ENCODE data around the gene LUZP1.
A peak's percentile ranks its signal among the peaks of the same experiment; 100 is the strongest.

LUZP1 gene

GRCh38 chr1:23188936-23189452 lies 20.3 kb upstream of the LUZP1 start:
- DNase-seq (ENCODE audit: low spot score), result peak; percentile 87

GRCh38 chr1:23188434-23188884 lies 19.8 kb upstream of the LUZP1 start:
- DNase-seq (ENCODE audit: low spot score), result no peak

GRCh38 chr1:23187637-23188036 lies 19.0 kb upstream of the LUZP1 start:
- no peak for DNase-seq (ENCODE audit: low spot score)

GRCh38 chr1:23185381-23185780 lies 16.7 kb upstream of the LUZP1 start:
- DNase-seq (ENCODE audit: low spot score), result no peak

GRCh38 chr1:23184212-23184934 lies 15.7 kb upstream of the LUZP1 start:
- DNase-seq (ENCODE audit: low spot score), result peak; percentile 53

DNA sequence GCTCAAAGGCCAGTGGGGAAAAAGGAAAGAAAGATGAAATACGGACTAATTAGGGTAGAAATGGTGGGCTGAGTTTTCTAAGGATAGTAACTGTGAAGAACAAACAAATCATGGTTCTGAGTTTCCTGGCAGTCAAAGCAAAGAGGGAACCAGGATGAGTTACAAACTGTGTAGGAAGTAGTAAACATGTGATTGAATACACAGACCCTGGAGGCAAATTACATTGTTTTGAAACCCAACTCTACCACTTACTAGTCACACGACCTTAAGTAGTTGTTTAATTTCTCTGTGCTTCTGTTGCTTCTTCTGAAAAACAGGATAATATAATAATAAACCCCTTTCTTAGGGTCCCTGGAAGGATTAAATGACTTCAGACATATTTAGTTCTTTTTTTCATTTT lies 11.2 kb upstream of the LUZP1 start:
- no peak for DNase-seq (ENCODE audit: low spot score)

DNA sequence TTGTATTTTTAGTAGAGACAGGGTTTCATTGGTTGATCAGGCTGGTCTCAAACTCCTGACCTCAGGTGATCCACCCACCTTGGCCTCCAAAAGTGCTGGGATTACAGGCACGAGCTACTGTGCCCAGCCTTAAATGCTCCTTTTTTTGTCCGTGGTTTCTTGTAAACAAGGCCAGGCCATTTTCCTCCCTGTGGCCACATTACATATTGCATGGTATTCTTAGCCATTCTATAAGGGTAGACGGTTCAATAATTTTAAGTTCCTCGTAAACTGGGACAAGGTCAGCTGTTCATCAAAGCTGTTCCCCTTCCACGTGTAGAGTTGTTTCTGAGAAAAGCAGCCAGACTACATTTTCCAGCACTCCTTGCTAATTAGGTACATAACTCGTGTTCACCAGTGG lies 10.3 kb upstream of the LUZP1 start:
- DNase-seq (ENCODE audit: low spot score), result no peak

GRCh38 chr1:23178414-23178813 lies 9.8 kb upstream of the LUZP1 start:
- no peak for DNase-seq (ENCODE audit: low spot score)

DNA sequence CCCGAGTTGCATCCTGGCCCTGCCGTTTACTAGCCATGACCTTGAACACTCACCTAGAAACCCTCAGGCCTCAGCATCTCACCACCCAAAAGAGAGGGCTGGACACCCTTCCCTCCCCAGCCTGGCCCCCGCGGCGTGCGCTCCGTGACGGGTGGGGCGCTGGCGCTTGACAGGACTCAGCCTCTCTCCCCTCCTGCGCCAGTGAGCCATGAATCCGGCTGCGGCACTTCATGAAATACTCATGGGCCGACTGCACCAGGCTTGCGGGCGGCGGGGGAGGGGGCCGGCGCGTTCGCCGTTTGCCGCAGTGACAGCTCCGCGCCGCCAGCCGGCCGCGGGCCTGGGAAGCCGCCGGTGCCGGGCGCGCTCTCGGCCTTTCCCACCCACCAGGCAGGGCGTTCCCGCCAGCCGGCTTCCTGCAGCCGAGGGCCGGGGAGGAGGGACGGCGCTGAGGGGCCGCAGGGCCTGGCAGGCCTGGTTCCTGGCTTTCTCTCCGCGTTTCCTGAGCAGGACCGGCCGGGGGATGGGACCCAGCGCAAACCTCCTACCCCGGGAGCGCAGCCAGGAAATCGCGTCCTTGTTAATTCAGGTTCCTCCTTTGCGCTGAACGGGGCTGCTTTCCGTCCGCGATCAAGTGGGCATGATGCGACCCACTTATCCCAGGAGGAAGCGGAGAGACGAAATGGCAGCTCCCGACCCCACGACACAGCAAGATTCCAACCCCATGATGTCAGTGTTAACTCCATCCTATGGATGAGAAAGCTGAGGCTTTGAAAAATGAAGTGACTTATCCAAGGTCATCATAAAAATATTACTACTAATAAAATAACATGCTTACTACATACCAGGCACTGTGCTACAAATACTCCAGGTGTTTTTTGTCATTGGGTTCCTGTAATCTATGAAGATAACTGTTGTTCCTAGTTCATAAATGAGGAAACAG lies 9.1 kb upstream of the LUZP1 start:
- DNase-seq (ENCODE audit: low spot score), result peak; percentile 89

GRCh38 chr1:23177031-23177430 lies 8.4 kb upstream of the LUZP1 start:
- no peak for DNase-seq (ENCODE audit: low spot score)

DNA sequence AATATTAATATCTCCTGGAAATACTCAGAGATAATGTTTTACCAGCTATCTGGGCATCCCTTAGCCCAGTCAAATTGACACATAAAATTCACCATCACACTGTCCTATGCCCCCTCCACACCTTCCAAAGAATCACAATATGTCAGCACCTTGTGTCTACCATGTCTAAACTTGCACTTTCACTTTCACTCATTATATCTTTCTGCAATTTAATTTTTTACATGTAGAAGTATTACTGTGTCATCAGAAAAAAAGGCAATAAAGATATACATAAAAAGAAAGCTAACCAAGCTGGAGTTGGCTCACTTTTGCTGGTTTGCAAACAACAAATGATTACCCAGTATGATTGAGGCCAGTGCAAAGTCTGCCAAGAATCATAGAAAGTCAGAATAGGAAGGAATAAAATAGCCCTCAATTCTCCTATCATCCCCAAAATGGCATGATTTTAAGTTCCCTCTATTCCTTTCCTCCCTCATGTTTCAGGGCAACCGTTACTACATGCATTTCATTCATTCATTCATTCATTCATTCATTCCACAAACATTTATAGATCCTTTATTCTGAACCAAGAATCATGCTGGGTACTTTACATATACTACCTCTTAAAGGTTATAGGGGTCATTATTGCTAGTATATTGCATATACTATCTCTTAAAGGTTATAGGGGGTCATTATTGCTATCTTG lies 5.9 kb upstream of the LUZP1 start:
- no peak for DNase-seq (ENCODE audit: low spot score)

DNA sequence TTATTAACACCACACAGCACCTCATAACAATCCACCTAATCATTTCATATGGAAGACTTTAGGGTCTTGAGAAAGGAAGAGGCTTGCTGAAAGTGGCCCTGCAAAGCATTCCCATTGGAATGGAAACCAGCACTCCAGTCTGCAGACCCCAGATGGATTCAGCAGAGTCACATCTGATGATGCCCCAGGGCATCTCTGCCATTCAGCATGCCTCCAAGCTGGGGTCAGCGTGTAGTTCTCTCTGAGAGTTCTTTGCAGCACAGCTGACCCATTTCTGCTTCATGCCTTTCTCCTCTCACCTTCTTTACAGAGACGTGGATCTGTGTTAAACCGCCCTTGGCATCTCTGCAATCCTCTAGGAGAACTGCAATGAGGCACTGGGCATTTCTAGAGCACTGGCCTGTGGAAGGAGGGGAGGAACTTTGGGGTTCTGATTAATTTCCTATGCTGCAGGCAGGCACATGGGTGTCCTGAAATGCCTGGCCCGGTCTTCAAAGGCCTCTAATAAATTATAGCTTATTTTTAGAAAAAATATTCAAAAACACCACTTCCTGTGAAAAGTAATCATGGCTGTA lies 2.6 kb upstream of the LUZP1 start:
- DNase-seq (ENCODE audit: low spot score), result no peak

GRCh38 chr1:23169727-23170335 lies 1.2 kb upstream of the LUZP1 start:
- DNase-seq (ENCODE audit: low spot score), result no peak

DNA sequence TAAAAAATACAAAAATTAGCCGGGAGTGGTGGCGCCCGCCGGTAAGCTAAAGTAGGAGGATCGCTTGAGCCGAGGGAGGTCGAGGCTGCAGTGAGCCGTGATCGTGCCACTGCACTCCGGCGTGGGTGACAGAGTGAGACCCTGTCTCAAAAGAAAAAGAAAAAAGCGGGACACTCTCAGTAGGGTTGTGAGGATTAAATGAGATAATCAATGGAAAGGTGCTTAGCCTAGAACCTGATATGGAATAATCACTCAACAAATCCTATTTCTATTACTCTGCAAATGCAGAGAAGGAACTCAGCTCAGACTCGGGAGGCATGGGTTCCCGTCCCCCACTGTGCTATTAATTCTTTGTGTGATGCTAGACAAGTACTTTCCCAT lies 529 bp upstream of the LUZP1 start:
- DNase-seq (ENCODE audit: low spot score), result no peak

DNA sequence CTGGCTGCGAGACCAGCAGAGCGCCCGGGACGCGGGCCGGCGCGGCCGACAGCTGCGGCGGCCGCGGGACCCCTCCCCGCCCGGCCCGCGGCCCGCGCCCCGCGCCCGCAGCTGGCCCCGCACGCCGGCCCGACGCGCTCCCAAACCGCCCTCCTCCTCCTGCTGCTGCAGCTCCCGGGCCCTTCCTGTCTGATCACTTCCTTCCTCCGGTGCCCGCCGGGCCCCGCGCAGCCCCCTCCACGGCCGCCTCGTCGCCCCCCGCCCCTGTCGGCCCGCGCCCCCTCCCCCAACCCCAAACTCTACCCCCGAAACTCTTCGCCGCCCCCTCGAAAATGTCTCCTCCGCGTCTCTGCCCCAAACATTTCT lies 594 bp downstream of the LUZP1 start:
- DNase-seq (ENCODE audit: low spot score), result peak; percentile 44

DNA sequence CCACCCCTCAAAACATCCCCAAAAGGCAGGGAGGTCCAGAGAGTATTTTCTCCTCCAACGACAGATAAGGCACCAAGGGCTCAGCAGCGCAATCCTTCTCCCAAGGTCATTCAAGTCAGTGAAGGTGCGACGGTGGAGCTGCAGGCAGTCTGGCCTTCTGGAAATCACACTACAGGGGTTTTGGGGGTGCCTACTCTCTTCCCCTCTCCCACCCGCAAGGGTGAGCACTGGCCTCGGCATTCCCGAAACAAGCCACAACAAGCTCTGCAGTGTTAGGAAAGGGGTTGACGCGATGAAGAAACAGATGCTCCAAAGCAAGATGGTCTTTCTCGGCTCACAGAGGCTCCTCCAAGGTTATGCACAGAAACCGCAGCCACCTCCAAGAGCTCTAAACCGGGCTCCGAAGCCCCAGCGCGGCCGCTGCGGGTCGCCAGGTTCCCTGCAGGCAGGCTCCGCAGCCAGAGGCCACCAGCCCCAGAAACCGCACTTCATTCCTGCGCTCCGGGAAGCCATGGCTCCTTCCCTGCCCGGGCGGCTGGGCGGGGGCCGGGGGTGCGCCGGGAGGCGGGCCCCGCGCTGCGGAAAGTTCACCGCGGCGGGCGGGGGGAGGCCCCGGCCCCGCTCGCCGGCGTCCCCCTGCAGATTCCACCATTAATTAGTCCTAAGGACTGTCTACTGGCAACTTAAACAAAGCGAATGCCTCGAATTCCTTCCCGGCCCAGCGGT lies 1.1 kb downstream of the LUZP1 start:
- peak; percentile 52 for DNase-seq (ENCODE audit: low spot score)

GRCh38 chr1:23166854-23167253 lies 1.8 kb downstream of the LUZP1 start:
- no peak for DNase-seq (ENCODE audit: low spot score)

DNA sequence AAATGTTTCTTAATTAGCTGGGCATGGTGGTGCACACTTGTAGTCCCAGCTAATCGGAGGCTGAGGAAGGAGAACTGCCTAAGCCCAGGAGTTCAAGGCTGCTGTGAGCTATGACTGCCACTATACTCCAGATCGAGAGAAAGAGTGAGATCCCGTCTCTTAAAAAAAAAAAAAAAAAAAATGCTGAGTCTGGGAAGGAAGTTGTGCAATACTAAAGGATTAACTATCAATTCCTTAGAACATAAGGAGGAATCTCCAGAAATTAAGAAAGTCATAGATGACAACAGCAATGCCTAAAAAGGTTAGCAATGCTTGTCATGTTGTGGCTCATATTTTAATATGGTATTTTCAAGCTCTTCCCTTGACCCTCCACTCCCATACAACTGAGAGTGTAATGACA lies 5.3 kb downstream of the LUZP1 start:
- DNase-seq (ENCODE audit: low spot score), result no peak

DNA sequence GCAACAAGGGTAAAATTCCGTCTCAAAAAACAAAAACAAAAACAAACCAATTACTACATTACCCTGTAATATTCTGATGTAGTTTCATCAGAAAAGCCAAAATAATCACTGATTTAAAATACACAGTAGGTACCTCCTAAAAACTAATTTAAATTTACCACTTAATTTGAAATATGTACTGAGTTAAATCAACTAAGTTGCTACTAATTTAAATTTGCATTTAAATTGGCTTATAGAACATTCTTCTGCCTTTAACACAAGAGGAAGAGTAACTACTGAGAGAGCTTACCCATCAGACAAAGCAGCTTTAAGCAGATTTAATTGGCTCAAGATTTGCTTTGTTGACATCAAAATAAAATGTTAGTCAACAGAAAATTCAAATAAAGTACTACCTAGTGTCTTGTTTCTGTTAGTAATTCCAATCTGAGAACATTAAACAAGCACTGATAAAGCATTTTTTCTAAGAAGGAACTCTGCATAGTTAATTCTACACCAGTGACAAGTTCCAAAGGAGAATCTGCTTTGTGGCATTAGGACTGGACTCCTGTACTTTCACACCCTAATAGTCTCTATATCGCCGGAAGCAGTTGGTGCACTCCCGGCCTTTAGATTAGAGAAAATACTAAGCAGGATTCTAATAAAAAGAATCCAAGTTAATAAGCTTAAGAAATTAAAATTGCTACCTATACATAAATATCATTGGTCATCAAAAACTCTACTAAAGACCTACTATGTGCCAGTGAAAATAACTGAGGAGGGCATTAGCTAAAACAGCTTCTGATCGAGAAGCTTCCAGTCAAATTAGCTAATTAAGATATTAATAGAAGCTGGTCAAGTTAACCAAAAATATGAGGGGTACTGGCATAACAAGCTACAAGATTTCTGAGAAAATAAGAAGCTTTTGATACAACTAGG lies 8.4 kb downstream of the LUZP1 start:
- no peak for DNase-seq (ENCODE audit: low spot score)

GRCh38 chr1:23156940-23157339 lies 11.7 kb downstream of the LUZP1 start:
- DNase-seq (ENCODE audit: low spot score), result no peak
